NB4 (cell line): ENCODE results near the gene RUSC1.
A peak's percentile ranks its signal among the peaks of the same experiment; 100 is the strongest.

ENCODE experiments used
- DNase-seq: peaks from one replicate; pipeline ENCODE4 v3.0.0; 2010; ENCODE audit warnings: low read depth
- H3K4me3 ChIP-seq: one replicate; pipeline ENCODE4 v1.5.1; 2011; ENCODE audit warnings: mild to moderate bottlenecking, low read depth, low read length, moderate library complexity
- MAX ChIP-seq: IDR thresholded peaks from 2 replicates; pipeline ENCODE4 v1.6.1; 2011; ENCODE audit warnings: low read depth, low read length
- MYC ChIP-seq: IDR thresholded peaks from 2 replicates; pipeline ENCODE4 v1.6.1; 2011; ENCODE audit warnings: low read depth, low read length
- POLR2A ChIP-seq: IDR thresholded peaks from 2 replicates; pipeline ENCODE4 v1.6.1; 2011; ENCODE audit warnings: mild to moderate bottlenecking; ENCODE audit not compliant: insufficient read length; ENCODE audit errors: extremely low read depth
- TF ChIP-seq, protein P1 (sequence below): IDR thresholded peaks from one replicate; pipeline ENCODE4 v1.5.1; 2012; ENCODE audit warnings: low read depth, low read length

Gene RUSC1

GRCh38 chr1:155309423-155310021, 11.2 kb upstream of the RUSC1 start:
- TF ChIP-seq MAX: no peak
- no peak for TF ChIP-seq MYC
- TF ChIP-seq, protein P1, sequence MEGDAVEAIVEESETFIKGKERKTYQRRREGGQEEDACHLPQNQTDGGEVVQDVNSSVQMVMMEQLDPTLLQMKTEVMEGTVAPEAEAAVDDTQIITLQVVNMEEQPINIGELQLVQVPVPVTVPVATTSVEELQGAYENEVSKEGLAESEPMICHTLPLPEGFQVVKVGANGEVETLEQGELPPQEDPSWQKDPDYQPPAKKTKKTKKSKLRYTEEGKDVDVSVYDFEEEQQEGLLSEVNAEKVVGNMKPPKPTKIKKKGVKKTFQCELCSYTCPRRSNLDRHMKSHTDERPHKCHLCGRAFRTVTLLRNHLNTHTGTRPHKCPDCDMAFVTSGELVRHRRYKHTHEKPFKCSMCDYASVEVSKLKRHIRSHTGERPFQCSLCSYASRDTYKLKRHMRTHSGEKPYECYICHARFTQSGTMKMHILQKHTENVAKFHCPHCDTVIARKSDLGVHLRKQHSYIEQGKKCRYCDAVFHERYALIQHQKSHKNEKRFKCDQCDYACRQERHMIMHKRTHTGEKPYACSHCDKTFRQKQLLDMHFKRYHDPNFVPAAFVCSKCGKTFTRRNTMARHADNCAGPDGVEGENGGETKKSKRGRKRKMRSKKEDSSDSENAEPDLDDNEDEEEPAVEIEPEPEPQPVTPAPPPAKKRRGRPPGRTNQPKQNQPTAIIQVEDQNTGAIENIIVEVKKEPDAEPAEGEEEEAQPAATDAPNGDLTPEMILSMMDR: no peak
- peak overlapping the region; percentile 99 for H3K4me3 ChIP-seq
- DNase-seq: peak; percentile 19

- TF ChIP-seq POLR2A (no peak), MAX (no peak), MYC (no peak)
- TF ChIP-seq, protein P1: no peak
- H3K4me3 ChIP-seq: no peak overlapping the region
- DNase-seq: no peak
Observed at GRCh38 chr1:155313261-155313660, 7.4 kb upstream of the RUSC1 start.

GRCh38 chr1:155316922-155317321, 3.8 kb upstream of the RUSC1 start:
- no peak for DNase-seq
- TF ChIP-seq MAX (no peak), MYC (no peak), POLR2A (no peak)
- TF ChIP-seq, protein P1: no peak
- no peak overlapping the region for H3K4me3 ChIP-seq

DNA sequence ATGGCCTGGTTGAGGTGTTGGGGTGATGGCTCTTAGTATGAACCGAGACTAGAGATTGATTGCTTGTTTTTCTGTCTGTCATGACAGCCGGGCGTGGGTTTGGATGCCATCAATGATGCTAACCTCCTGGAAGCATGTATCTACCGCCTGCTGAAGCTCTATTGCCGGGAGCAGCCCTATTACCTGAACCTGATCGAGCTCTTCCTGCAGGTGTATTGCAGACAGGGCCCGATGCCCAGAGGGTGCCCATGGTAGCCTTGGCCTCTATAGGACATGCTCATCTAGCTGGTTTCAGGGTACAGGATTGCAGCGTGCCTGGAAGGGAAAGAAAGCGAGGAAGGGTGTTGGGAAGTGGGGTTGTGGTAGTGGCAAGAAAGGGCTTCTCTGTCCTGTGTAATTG, 2.6 kb upstream of the RUSC1 start:
- DNase-seq: no peak

DNA sequence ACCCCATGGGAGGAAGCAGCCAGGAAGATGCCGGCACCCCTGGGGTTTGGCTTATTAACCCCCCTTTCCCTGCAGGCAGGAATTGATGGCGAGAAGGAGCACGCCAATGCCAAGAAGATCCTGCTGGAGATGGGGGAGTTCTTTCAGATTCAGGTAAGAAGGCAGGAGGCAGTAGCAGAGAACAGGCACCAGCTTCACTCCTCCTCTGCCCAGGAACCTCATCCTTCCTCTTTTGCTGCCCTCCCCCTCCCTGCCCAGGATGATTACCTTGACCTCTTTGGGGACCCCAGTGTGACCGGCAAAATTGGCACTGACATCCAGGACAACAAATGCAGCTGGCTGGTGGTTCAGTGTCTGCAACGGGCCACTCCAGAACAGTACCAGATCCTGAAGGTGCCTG, 1.2 kb upstream of the RUSC1 start:
- TF ChIP-seq MAX (no peak), MYC (no peak), POLR2A (no peak)
- TF ChIP-seq, protein P1: no peak
- DNase-seq: no peak
- no peak overlapping the region for H3K4me3 ChIP-seq

More for the DNA sequence above, 2.6 kb upstream of the RUSC1 start:
- TF ChIP-seq, protein P1: no peak
- TF ChIP-seq MYC: no peak
- no peak for TF ChIP-seq MAX
- no peak for TF ChIP-seq POLR2A
- H3K4me3 ChIP-seq: no peak overlapping the region

- no peak for DNase-seq
- H3K4me3 ChIP-seq: no peak overlapping the region
- TF ChIP-seq POLR2A (no peak), MAX (no peak)
- TF ChIP-seq, protein P1: no peak
Observed at GRCh38 chr1:155320252-155320651, 442 bp upstream of the RUSC1 start.
